Upper lobe of right lung (tissue), 1 donor: Measurements from ENCODE around the gene ZC3H13. TPM values are rescaled to one million over a fixed set of nuclear protein-coding genes. Genes with fewer than 3 reads are reported as not detected.

ENCODE experiments used
- ATAC-seq: fragments of 200-7000 bp; cut with Tn5 transposase; one replicate; pipeline ENCODE4 v1.9.1; 2020; ENCODE audit warnings: mild to moderate bottlenecking, moderate library complexity
- DNase-seq: peaks from one replicate; pipeline ENCODE4 v3.0.0-alpha.2; 2020
- H3K27ac ChIP-seq: fragments of 200-600 bp; one replicate; pipeline ENCODE4 v1.8.0; 2022
- H3K27me3 ChIP-seq: fragments of 200-600 bp; one replicate; pipeline ENCODE4 v1.8.0; 2022; ENCODE audit warnings: mild to moderate bottlenecking
- H3K36me3 ChIP-seq: fragments of 200-600 bp; one replicate; pipeline ENCODE4 v1.8.0; 2022
- H3K4me1 ChIP-seq: fragments of 200-600 bp; one replicate; pipeline ENCODE4 v1.8.0; 2022
- H3K4me3 ChIP-seq: fragments of 200-600 bp; one replicate; pipeline ENCODE4 v1.8.0; 2022; ENCODE audit warnings: mild to moderate bottlenecking
- H3K9me3 ChIP-seq: fragments of 200-600 bp; one replicate; pipeline ENCODE4 v1.8.0; 2022
- intact Hi-C: fragments of 100-400 bp; cut with DNase I; formaldehyde crosslinking; loops from one replicate; pipeline ENCODE4 v1.11.0; 2022
- total RNA-seq: library from RNA; stranded (reverse); fragmentation: NEBNext Ultra II Directional; extraction: Animal tissue kit (Norgen Biotek cat#: 25700); gene quantifications from one replicate; pipeline ENCODE4 v1.2.1, GENCODE V29; 2021
- TF ChIP-seq, protein P1 (sequence below): fragments of 200-600 bp; IDR thresholded peaks from one replicate; pipeline ENCODE4 v1.8.0; 2022; ENCODE audit warnings: antibody characterized with exemption
- donor health status: DM: no; HTN: yes; CAD: no; lungs with severe emphysema.

ZC3H13 gene
- total RNA-seq, 1 donor from 2014 or later, result 49.2 TPM

DNA sequence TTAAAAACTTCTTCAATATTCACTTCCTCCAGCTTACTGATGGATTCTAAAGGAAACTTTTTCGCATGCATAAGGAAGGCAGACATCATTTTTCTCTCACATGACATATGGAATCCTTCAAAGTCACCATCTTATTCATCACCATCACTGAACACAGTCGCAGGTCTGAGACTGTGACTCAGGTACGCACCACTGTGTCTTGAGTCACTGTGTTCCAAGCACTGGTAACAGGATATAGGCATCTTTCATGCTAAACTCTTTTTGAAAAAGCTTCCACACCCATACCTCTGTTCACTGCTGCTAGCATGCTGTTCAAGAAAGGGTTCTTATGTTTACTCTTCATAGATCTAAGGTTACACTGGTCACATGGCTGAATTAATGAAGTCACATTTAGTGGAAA is 133.9 kb downstream of the ZC3H13 start:
- intact Hi-C loops, result no loop called here
- Histone ChIP-seq H3K27ac (no peak overlapping the region), H3K9me3 (no peaks in the 10 kb centered on the region), H3K4me1 (no peaks in the 10 kb centered on the region), H3K27me3 (no peaks in the 10 kb centered on the region), H3K4me3 (no peak overlapping the region), H3K36me3 (no peaks in the 10 kb centered on the region)
- TF ChIP-seq, protein P1, sequence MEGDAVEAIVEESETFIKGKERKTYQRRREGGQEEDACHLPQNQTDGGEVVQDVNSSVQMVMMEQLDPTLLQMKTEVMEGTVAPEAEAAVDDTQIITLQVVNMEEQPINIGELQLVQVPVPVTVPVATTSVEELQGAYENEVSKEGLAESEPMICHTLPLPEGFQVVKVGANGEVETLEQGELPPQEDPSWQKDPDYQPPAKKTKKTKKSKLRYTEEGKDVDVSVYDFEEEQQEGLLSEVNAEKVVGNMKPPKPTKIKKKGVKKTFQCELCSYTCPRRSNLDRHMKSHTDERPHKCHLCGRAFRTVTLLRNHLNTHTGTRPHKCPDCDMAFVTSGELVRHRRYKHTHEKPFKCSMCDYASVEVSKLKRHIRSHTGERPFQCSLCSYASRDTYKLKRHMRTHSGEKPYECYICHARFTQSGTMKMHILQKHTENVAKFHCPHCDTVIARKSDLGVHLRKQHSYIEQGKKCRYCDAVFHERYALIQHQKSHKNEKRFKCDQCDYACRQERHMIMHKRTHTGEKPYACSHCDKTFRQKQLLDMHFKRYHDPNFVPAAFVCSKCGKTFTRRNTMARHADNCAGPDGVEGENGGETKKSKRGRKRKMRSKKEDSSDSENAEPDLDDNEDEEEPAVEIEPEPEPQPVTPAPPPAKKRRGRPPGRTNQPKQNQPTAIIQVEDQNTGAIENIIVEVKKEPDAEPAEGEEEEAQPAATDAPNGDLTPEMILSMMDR, result no peak
- no peak for ATAC-seq
- DNase-seq, result no peak

DNA sequence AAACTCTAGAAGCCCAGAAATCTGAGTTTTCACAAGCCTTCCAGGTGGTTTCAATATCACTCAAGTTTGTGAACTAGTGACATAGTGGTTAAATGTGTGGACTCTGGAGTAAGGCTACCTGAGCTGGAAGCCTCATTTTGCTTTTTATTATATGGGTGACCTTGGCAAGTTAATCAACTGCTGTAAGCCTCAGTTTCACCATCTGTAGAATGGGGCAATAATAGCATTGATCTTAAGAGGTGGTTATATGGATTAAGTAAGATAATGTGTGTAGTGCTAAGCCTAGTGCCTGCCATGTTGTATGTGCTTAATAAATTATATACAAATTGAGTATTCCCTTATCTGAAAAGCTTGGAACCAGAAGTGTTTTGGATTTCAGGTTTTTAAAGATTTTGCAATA is 135.5 kb downstream of the ZC3H13 start:
- intact Hi-C loops, result no loop called here
- no peak for ATAC-seq
- no peak overlapping the region for H3K27ac ChIP-seq
- H3K4me3 ChIP-seq, result no peak overlapping the region
- no peaks in the 10 kb centered on the region for H3K9me3 ChIP-seq
- no peaks in the 10 kb centered on the region for H3K27me3 ChIP-seq
- H3K4me1 ChIP-seq, result no peaks in the 10 kb centered on the region
- TF ChIP-seq, protein P1, result no peak
- no peak for DNase-seq
- no peaks in the 10 kb centered on the region for H3K36me3 ChIP-seq

DNA sequence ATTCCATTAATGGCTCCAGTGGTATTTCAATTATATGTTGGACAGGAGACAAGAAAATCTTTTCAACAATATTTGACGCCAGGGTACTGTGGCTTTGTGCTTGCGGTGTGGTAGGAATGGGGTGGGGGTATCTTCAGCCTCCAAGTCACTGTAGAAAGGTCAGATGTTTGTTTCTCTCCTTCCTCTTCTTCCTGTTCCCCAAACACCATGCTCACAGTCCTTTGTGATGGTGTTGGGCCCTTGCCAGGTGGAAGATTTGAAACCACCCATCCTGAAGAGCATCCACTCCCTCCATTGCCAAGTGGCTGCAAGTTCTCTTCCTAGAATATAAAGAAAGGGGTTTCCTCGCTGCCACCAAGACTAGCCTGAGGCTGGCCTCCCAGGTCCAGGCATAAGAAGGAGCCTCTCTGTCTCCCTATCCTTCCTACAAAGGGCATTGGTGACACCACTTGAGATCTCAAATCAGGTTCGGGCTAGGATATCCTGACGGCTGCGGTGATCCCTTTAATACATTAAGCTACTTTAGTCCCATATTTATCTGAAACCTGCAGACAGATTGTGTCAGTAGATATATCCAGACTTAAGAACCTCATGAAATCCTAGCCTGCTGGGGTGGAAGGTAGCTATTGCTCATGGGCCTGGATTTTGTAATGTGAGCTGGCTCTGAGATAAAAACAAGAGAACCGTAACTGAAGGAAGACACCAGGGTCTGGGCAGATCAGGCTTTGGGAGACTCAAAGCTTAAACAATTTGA is 136.7 kb downstream of the ZC3H13 start:
- TF ChIP-seq, protein P1, result no peak
- H3K36me3 ChIP-seq, result no peaks in the 10 kb centered on the region
- no peaks in the 10 kb centered on the region for H3K27me3 ChIP-seq
- H3K27ac ChIP-seq, result no peak overlapping the region
- H3K4me1 ChIP-seq, result no peaks in the 10 kb centered on the region
- ATAC-seq (no peak), DNase-seq (no peak)
- H3K4me3 ChIP-seq, result no peak overlapping the region
- intact Hi-C loops, result no loop called here
- H3K9me3 ChIP-seq, result no peaks in the 10 kb centered on the region

DNA sequence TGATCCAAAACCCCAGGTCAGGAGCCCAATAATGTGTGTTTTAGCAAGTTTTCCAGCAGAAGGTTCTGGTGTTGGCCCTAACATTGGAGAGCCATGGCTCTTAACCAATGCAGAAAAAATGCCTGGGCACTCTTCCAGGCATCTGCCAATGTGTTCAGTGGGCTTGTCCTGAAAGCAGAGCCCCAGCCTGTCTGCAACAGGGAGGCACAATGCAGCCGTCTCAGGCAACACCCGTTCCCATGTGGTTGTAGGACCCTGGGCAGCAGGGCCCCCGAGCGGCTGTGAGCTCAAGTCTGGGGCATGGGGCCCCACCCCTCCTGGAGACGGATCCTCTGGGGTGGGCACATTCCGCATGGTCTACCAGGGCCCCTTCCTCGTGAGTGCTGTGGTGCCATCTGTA is 142.9 kb downstream of the ZC3H13 start:
- no peaks in the 10 kb centered on the region for H3K36me3 ChIP-seq
- H3K4me3 ChIP-seq, result no peak overlapping the region
- no peaks in the 10 kb centered on the region for H3K4me1 ChIP-seq
- intact Hi-C loops, result no loop called here
- ATAC-seq, result no peak
- no peaks in the 10 kb centered on the region for H3K27me3 ChIP-seq
- DNase-seq, result no peak
- H3K9me3 ChIP-seq, result no peaks in the 10 kb centered on the region
- TF ChIP-seq, protein P1, result no peak
- no peak overlapping the region for H3K27ac ChIP-seq

DNA sequence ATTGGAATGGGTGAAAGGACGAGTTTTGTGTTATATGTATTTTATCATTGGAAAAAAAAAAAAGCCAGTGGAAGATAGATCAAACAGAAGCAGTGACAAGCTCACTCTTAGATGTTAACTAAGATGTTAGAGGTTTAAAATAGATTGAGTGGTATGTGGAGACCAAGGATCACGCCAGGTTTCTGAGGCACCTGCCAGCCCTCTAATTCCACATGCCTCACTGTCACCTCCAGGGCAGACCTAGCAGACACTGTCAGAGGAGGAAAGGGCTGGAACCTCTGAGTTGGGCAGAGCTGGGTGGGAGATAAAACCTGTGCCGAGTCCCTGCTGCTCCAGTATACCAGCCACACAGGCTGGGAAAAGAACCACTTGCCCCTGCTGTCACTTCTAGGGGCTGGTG is 143.5 kb downstream of the ZC3H13 start:
- intact Hi-C loops, result no loop called here
- Histone ChIP-seq H3K9me3 (no peaks in the 10 kb centered on the region), H3K27ac (no peak overlapping the region), H3K36me3 (no peaks in the 10 kb centered on the region), H3K4me3 (no peak overlapping the region), H3K27me3 (no peaks in the 10 kb centered on the region), H3K4me1 (no peaks in the 10 kb centered on the region)
- ATAC-seq (no peak), DNase-seq (no peak)
- TF ChIP-seq, protein P1, result no peak

DNA sequence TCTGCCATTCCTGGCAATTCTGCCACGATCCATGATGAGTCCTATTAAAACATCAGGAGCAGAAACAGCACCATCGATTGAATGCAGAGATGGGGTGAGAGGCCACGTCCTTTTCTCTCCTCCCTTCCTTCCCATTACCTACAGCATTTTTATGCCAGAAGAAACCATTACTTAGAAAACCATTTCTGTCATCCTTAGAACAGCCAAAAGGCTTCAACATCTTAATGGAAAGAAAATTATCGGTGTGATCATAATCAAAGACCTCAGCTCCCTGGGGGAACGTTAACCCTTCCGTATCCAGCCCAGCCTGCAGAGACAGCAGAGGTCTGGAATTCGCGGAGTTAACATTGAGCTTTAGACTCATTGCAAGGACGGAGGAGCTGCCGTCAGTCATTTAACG is 145.0 kb downstream of the ZC3H13 start:
- no peak for ATAC-seq
- TF ChIP-seq, protein P1, result no peak
- no peak for DNase-seq
- Histone ChIP-seq H3K4me3 (no peak overlapping the region), H3K9me3 (no peaks in the 10 kb centered on the region), H3K4me1 (no peaks in the 10 kb centered on the region), H3K27ac (no peak overlapping the region), H3K36me3 (no peaks in the 10 kb centered on the region), H3K27me3 (no peaks in the 10 kb centered on the region)
- intact Hi-C loops, result no loop called here
